K562 (cell line): ENCODE results near the gene ESPL1.
A peak's percentile ranks its signal among the peaks of the same experiment; 100 is the strongest.

Experiments used
- ATF3 ChIP-seq, 2 experiments: fragments of 450-650 bp in 1 of 2; sonication (generic) in 1 of 2; formaldehyde crosslinking in 1 of 2; IDR thresholded peaks in 1 of 2; conservative IDR thresholded peaks in 1 of 2; 2 replicates each; pipeline versions ENCODE4 v1.6.1 to v1.8.1; 2016 to 2023; ENCODE audit warnings: mild to moderate bottlenecking in 2 of 2, moderate library complexity in 2 of 2, inconsistent platforms in 1 of 2, missing genetic modification reagents in 1 of 2
- CTCF ChIP-seq, 3 experiments: IDR thresholded peaks in 2 of 3; conservative IDR thresholded peaks in 1 of 3; 2 replicates each; pipeline ENCODE4 v1.5.1; 2011 to 2012; ENCODE audit warnings: low read length in 3 of 3, mild to moderate bottlenecking in 3 of 3, control low read depth in 2 of 3, improper control_type of control experiment in 1 of 3, inconsistent platforms in 1 of 3, low read depth in 1 of 3, mixed read lengths in 1 of 3, moderate library complexity in 1 of 3; ENCODE audit not compliant: insufficient read depth in 2 of 3
- EP300 ChIP-seq: IDR thresholded peaks from 2 replicates; pipeline ENCODE4 v1.6.1; 2012; ENCODE audit warnings: low read length, improper control_type of control experiment
- EZH2 ChIP-seq: IDR thresholded peaks from 2 replicates; pipeline ENCODE4 v1.6.1; 2012; ENCODE audit warnings: low read depth, mild to moderate bottlenecking, inconsistent platforms, low read length, borderline replicate concordance
- JUNB ChIP-seq: fragments of 450-650 bp; formaldehyde crosslinking; conservative IDR thresholded peaks from 2 replicates; pipeline ENCODE4 v1.4.0; 2020; ENCODE audit warnings: mild to moderate bottlenecking
- MITF ChIP-seq: IDR thresholded peaks from 2 replicates; pipeline ENCODE4 v1.6.1; 2014; ENCODE audit warnings: antibody characterized with exemption
- MTA1 ChIP-seq: fragments of 450-650 bp; IDR thresholded peaks from 2 replicates; pipeline ENCODE4 v1.6.1; 2017; ENCODE audit warnings: borderline replicate concordance
- NRF1 ChIP-seq, 2 experiments: fragments of 450-650 bp; IDR thresholded peaks in 1 of 2; conservative IDR thresholded peaks in 1 of 2; 2 replicates each; pipeline ENCODE4 v1.6.1; 2014; ENCODE audit warnings: mild to moderate bottlenecking in 2 of 2
- POLR2A ChIP-seq: fragments of 450-650 bp; conservative IDR thresholded peaks from 2 replicates; pipeline ENCODE4 v1.6.1; 2016
- ZBED1 ChIP-seq: IDR thresholded peaks from 2 replicates; pipeline ENCODE4 v1.6.1; 2014
- ZBTB7A ChIP-seq: IDR thresholded peaks from 2 replicates; pipeline ENCODE4 v1.6.1; 2011; ENCODE audit warnings: low read depth, mild to moderate bottlenecking, low read length, moderate library complexity, borderline replicate concordance; ENCODE audit not compliant: control insufficient read depth
- TF ChIP-seq, protein P1 (sequence below): fragments of 450-650 bp; IDR thresholded peaks from 2 replicates; pipeline ENCODE4 v1.6.1; 2016
- TF ChIP-seq, protein P2 (sequence below), 2 experiments: fragments of 450-650 bp; IDR thresholded peaks; 2 replicates each; pipeline ENCODE4 v1.6.1; 2016
- TF ChIP-seq, protein P3 (sequence below): fragments of 250-450 bp; sonication (Bioruptor Pico); IDR thresholded peaks from 2 replicates; pipeline ENCODE4 v1.5.1; 2021; ENCODE audit warnings: mild to moderate bottlenecking

DNA sequence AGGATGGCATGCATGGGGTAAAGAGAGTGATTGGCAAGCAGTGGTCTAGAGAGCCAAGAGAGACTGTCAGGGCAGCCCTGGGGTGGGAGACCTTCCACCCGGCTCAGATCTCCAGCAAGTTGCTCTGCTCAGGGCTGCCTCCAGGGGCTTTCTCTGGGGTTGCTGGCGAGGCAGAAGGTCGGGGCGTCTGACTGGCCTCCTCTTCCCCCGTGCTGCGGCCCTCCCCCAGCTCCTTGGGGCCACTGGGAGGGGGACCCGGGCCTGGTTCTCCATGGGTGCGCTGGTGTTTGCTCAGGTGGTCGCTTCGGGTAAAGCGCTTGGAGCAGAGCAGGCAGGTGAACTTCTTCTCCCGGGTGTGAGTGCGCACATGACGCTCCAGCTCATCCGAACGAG is 59.9 kb downstream of the ESPL1 start:
- TF ChIP-seq EZH2: no peak
- TF ChIP-seq, protein P1, sequence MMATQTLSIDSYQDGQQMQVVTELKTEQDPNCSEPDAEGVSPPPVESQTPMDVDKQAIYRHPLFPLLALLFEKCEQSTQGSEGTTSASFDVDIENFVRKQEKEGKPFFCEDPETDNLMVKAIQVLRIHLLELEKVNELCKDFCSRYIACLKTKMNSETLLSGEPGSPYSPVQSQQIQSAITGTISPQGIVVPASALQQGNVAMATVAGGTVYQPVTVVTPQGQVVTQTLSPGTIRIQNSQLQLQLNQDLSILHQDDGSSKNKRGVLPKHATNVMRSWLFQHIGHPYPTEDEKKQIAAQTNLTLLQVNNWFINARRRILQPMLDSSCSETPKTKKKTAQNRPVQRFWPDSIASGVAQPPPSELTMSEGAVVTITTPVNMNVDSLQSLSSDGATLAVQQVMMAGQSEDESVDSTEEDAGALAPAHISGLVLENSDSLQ: no peak
- no peak for TF ChIP-seq MITF
- TF ChIP-seq NRF1 (conservative IDR thresholded peaks at IDR 0.05 in 1 of 2, IDR thresholded peaks at IDR 0.05 in 1 of 2): no peak
- TF ChIP-seq ZBTB7A: no peak
- TF ChIP-seq MTA1: no peak
- TF ChIP-seq EP300: no peak
- no peak for TF ChIP-seq ZBED1
- TF ChIP-seq CTCF (IDR thresholded peaks at IDR 0.05 in 2 of 3, conservative IDR thresholded peaks at IDR 0.05 in 1 of 3; ENCODE audit: insufficient read depth in 2 of 3, low read depth in 1 of 3, low read length in 3 of 3): peak in 2 of 3 experiments; percentile 27 to 43; a peak in 4 of 6 replicates
- TF ChIP-seq, protein P2, sequence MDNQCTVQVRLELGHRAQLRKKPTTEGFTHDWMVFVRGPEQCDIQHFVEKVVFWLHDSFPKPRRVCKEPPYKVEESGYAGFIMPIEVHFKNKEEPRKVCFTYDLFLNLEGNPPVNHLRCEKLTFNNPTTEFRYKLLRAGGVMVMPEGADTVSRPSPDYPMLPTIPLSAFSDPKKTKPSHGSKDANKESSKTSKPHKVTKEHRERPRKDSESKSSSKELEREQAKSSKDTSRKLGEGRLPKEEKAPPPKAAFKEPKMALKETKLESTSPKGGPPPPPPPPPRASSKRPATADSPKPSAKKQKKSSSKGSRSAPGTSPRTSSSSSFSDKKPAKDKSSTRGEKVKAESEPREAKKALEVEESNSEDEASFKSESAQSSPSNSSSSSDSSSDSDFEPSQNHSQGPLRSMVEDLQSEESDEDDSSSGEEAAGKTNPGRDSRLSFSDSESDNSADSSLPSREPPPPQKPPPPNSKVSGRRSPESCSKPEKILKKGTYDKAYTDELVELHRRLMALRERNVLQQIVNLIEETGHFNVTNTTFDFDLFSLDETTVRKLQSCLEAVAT (IDR thresholded peaks at IDR 0.05): no peak
- no peak for TF ChIP-seq JUNB (CRISPR knock-in tag)
- TF ChIP-seq POLR2A: no peak
- TF ChIP-seq, protein P3, sequence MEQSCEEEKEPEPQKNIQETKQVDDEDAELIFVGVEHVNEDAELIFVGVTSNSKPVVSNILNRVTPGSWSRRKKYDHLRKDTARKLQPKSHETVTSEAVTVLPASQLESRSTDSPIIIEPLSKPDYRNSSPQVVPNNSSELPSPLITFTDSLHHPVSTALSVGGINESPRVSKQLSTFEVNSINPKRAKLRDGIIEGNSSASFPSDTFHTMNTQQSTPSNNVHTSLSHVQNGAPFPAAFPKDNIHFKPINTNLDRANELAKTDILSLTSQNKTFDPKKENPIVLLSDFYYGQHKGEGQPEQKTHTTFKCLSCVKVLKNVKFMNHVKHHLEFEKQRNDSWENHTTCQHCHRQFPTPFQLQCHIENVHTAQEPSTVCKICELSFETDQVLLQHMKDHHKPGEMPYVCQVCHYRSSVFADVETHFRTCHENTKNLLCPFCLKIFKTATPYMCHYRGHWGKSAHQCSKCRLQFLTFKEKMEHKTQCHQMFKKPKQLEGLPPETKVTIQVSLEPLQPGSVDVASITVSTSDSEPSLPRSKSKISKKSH (CRISPR knock-in tag): no peak
- no peak for TF ChIP-seq ATF3 (IDR thresholded peaks at IDR 0.05)
- no peak for TF ChIP-seq ATF3 (CRISPR knock-in tag; conservative IDR thresholded peaks at IDR 0.05)
